GM12875 (cell line): ENCODE data around the gene CDH4.

Experiments used
- H3K4me3 ChIP-seq: one replicate; pipeline ENCODE4 v1.5.1; 2011; ENCODE audit warnings: low read depth, low read length, control low read depth
- CTCF ChIP-seq: IDR thresholded peaks from 2 replicates; pipeline ENCODE4 v1.5.1; 2011; ENCODE audit warnings: low read depth, mild to moderate bottlenecking, control low read depth, inconsistent platforms, low read length, moderate library complexity, borderline replicate concordance; ENCODE audit not compliant: insufficient read depth

Gene CDH4

GRCh38 chr20:61822396-61822795 lies 570.3 kb downstream of the CDH4 start:
- no peak for TF ChIP-seq CTCF
- no peak overlapping the region for H3K4me3 ChIP-seq

- H3K4me3 ChIP-seq = no peak overlapping the region
- TF ChIP-seq CTCF = no peak
Observed at GRCh38 chr20:61823242-61823641, 571.2 kb downstream of the CDH4 start.

GRCh38 chr20:61828891-61829290 lies 576.8 kb downstream of the CDH4 start:
- no peak overlapping the region for H3K4me3 ChIP-seq
- no peak for TF ChIP-seq CTCF

GRCh38 chr20:61829526-61829925 lies 577.5 kb downstream of the CDH4 start:
- H3K4me3 ChIP-seq = no peak overlapping the region
- TF ChIP-seq CTCF = no peak

GRCh38 chr20:61830241-61830930 lies 578.3 kb downstream of the CDH4 start:
- no peak for TF ChIP-seq CTCF
- no peak overlapping the region for H3K4me3 ChIP-seq

- H3K4me3 ChIP-seq = no peak overlapping the region
- no peak for TF ChIP-seq CTCF
Observed at GRCh38 chr20:61830991-61831390, 578.9 kb downstream of the CDH4 start.

- TF ChIP-seq CTCF = no peak
- H3K4me3 ChIP-seq = no peak overlapping the region
Observed at GRCh38 chr20:61832181-61832580, 580.1 kb downstream of the CDH4 start.
